ENCODE results near the gene APOL5. TPM values are rescaled to one million over a fixed set of nuclear protein-coding genes. Genes with fewer than 3 reads are reported as not detected.

APOL5 gene
- not detected in 2 replicates for total RNA-seq

GRCh38 chr22:35717572-35717971 lies at the start of gene APOL5:
TSS of gene APOL5 (plus strand) at chr22:35717872. CDS start at chr22:35717872, 0 bp downstream.

Other genes with a start within 250 kb of the APOL5 start
- not detected in 2 replicates for gene RASD2, start 177.0 kb upstream of the APOL5 start, total RNA-seq
- not detected in 2 replicates for gene MB, start 100.5 kb upstream of the APOL5 start, total RNA-seq
- gene APOL6, start 69.4 kb upstream of the APOL5 start, total RNA-seq, result 26.6 and 27.6 TPM in 2 replicates

All from cardiac ventricle fibroblast (primary cell).